KOPT-K1 (cell line): Measurements from ENCODE around the gene CYB561A3.
A peak's percentile ranks its signal among the peaks of the same experiment; 100 is the strongest.

Experiments
- H3K27ac ChIP-seq: fragments of 200-600 bp; sonication (generic); 2 replicates; pipeline ENCODE4 v1.5.1; 2016; ENCODE audit warnings: antibody characterized with exemption, mild to moderate bottlenecking, low read depth, low read length; ENCODE audit not compliant: poor library complexity, severe bottlenecking
- H3K36me3 ChIP-seq: fragments of 200-600 bp; sonication (generic); 2 replicates; pipeline ENCODE4 v1.5.1; 2017; ENCODE audit warnings: antibody characterized with exemption, mild to moderate bottlenecking, low read length, moderate library complexity; ENCODE audit not compliant: insufficient read depth
- H3K9me3 ChIP-seq: fragments of 200-600 bp; sonication (generic); 2 replicates; pipeline ENCODE4 v1.5.1; 2017; ENCODE audit warnings: antibody characterized with exemption, low read length, mild to moderate bottlenecking; ENCODE audit not compliant: insufficient read depth, poor library complexity, severe bottlenecking

Gene CYB561A3

DNA sequence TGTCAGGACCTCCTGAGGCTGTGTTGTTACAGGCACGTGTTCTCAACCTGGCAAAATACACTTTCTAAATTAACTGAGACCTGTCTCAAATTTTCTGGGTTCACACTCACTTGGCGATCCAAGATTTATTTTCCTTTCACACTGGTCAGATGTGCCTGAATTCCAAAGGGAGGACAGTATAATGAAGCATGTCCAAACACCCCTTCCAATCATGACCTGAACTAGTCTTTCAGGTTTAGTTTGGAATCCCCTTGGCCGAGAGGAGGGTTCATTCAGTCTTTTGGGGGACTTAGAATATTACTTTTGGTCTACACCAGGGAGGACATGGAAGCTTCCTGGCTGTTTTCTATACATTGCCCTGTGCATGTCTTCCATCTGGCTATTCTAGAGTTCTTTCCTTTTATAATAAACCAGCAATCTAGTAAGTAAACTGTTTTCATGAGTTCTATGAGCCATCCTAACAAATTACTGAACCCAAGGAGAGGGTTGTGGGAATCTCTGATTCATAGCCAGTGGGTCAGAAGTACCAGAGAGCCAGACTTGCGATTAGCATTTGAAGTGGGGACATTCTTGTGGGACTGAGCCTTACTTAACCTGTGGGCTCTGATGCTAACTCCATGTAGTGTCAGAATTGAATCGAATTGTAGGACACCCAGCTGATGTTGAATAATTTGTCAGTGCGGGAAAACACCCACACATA is 15.9 kb upstream of the CYB561A3 start:
- H3K27ac ChIP-seq = no peak overlapping the region

DNA sequence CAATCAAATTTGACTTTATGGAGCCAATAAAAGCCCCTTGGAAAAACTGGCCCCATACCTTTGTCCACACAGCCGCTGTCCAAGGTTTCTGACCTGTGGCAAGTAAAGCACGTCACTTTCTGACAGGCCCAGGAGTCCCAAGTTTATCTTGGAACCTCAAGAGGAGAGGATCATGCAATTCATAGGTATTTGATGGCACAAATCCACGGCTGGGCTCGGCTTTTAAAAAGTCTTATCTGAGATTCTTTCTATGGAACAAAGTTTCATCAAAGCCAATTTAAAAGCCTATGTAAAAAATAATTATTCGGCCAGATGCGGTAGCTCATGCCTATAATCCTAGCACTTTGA is 14.1 kb upstream of the CYB561A3 start:
- Histone ChIP-seq H3K36me3 (peaks cover 53% of the 10 kb centered on the region), H3K27ac (no peak overlapping the region)

More for the DNA sequence above, 15.9 kb upstream of the CYB561A3 start:
- H3K9me3 ChIP-seq = peaks cover 21% of the 10 kb centered on the region
- H3K36me3 ChIP-seq = peaks cover 36% of the 10 kb centered on the region

DNA sequence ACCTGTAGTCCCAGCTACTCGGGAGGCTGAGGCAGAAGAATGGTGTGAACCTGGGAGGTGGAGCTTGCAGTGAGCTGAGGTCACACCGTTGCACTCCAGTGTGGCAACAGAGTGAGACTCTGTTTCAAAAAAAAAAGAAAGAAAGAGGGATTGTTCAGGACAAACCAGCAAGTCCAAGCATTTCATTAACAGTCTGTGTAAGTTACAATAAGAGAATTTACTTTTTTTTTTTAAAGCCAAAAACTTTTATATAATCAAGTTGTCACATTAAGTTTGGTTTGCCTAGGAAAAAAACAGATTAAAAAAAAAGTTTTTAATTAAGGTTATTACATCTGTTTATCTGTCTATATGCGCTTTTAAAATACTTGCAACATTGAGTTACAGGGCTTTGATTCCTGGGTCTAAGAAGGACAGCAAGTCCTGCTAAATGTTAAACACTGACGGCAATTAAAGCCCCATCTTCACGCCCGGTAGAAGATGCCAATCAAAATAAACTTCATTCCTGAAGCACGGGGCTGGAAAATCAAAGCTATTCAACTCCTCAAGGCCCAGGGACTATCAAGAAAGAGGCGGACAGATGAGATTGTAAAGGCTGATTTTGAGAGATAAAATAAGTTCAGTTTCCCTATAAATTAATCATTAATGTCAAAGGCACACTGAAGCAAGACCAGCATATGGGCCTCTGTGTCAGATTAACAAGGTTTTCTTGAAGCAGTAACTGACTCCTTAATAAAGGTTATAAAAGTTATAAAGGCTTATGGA is 11.2 kb upstream of the CYB561A3 start:
- Histone ChIP-seq H3K9me3 (peaks cover 35% of the 10 kb centered on the region), H3K27ac (no peak overlapping the region), H3K36me3 (peaks cover 82% of the 10 kb centered on the region)

More for the DNA sequence above, 14.1 kb upstream of the CYB561A3 start:
- H3K9me3 ChIP-seq = peaks cover 35% of the 10 kb centered on the region

DNA sequence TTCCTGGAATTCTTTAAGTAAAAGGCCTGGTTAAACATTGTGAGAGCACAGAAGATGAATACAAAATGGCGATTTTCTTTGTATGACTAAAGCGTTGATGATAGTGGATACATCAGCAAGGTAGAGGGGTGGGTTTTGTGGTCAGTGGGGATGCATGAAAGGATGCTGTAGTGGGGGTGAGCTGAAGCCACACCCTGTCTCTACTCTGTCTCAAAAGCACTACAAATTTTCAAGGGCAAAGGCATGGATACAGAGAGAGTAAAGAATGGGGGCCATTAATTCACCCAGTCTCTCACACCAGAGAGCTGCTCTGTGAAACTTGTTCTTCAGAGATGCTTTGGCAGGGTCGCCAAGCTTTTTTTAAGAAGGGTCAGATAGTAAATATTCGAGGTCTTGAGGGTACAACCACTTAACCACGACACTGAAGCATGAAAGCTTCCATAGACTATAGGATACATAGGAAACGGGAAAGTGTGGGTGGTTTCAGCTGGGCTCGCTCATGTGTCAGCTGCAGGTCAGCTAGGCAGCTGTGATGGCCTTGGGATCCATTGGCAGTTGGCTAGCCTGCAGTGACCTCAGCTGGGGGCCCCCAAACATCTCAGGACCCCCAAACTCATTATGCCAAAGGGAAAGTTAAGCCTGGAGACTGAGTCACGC is 8.8 kb upstream of the CYB561A3 start:
- Histone ChIP-seq H3K9me3 (peaks cover 35% of the 10 kb centered on the region), H3K36me3 (peaks cover 94% of the 10 kb centered on the region), H3K27ac (no peak overlapping the region)

DNA sequence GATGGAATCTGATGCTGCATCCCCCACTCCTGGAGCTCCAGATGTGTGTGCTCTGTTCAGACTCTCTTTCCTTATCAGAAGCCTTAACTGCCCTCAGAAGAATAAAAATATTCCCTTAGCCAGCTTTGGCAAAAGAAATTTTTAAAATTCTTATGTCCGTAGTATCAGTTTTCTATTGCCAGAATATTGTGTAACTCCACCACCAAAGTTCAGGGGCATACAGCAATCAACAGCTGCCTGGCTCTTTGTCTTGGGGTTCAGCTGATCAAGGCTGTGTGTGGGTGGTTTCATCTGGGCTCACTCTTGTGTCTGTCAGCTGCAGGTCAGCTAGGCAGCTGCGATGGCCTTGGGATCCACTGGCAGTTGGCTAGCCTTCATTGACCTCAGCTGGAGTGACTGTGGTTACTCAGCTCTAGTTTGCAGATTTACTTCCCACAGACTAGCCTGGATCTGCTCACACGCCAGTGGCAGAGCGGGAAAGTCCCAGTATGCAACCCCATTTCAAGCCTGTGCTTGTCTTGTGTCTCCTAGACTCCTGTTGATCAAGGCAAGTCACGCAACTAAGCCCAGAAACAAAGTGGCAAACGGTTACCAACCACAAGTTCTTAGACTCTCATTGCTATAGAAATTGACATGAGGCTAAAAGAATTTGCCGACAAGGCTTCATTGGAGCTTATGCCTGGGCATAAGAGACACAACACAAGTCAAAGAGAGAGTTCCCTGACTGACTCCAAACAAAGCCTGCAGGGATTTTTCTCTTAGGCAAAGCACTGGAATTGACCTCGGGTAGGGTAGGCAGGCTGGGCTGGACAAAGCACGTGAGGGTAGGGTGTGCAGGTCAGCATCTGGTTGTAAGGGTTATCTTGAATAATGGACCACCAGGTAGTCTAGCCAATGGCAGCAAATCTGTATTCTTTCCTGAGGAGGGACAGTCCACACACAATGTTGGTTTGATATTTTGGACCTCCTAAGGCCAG is 8.0 kb upstream of the CYB561A3 start:
- peaks cover 93% of the 10 kb centered on the region for H3K36me3 ChIP-seq
- H3K27ac ChIP-seq = no peak overlapping the region
- peaks cover 27% of the 10 kb centered on the region for H3K9me3 ChIP-seq

DNA sequence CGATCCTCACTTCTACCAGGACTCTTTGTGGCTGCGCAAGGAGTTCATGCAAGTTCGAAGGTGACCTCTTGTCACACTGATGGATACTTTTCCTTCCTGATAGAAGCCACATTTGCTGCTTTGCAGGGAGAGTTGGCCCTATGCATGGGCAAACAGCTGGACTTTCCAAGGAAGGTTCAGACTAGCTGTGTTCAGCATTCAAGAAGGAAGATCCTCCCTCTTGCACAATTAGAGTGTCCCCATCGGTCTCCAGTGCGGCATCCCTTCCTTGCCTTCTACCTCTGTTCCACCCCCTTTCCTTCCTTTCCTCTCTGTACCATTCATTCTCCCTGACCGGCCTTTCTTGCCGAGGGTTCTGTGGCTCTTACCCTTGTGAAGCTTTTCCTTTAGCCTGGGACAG is 7.0 kb upstream of the CYB561A3 start:
- no peak overlapping the region for H3K27ac ChIP-seq
- peaks cover 20% of the 10 kb centered on the region for H3K9me3 ChIP-seq
- peaks cover 93% of the 10 kb centered on the region for H3K36me3 ChIP-seq

DNA sequence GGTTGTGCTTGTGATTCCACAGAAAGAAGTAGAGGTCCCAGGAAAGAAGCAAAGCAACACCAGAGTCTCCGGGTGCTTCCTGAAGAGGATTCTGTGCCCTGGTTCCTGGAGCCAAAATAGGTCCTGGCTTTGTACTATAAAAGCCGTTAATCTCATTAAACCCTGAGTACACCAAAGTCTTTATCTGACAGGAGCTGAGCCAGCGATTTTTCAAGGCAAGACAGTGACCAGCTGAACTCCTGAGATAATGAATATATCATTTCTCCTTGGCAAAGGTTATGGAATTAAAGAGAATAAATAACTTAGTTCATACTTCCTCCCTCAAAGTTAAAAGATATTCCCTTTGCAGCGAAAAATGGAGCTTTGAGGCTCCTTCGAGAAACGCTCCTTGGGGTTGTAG is 5.7 kb upstream of the CYB561A3 start:
- Histone ChIP-seq H3K9me3 (peaks cover 12% of the 10 kb centered on the region), H3K36me3 (peaks cover 89% of the 10 kb centered on the region), H3K27ac (no peak overlapping the region)

DNA sequence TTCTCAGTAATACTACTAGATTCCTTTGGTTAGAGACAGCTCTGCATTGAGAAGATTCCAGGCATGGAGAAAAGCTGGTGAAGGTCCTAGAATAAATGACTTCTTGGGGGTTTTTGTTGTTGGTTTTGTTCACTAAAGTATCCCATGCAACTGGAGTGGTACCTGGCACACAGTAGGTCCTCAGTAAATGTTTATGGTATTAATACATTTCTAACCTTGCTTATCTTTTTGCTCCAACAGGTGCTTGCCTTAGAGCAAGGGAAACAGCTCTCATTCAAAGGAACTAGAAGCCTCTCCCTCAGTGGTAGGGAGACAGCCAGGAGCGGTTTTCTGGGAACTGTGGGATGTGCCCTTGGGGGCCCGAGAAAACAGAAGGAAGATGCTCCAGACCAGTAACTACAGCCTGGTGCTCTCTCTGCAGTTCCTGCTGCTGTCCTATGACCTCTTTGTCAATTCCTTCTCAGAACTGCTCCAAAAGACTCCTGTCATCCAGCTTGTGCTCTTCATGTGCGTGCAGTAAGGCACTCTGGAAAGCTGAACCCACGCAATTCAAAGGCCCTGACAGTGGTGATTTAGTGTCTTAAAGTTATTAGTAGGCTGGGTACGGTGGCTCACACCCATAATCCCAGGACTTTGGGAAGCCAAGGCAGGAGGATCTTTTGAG is 2.5 kb upstream of the CYB561A3 start:
- H3K9me3 ChIP-seq = no peaks in the 10 kb centered on the region
- no peak overlapping the region for H3K27ac ChIP-seq

DNA sequence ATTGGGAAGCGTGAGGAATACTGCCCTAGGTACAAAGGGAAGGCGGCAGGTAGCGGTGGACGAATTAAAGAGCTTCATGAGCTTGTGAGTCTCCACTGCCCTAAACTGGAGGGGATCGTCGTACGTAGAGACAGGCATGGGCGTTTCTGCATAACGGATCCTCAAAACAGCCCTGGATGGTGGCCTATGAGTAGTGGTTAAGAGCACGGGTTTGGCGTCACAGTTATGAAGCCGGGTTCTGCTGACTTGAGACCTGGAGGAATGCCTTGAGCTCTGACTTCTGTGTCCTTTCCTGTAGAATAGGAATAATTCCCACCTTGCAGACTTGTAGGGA is 827 bp upstream of the CYB561A3 start:
- peak overlapping the region; percentile 98 for H3K27ac ChIP-seq
- peaks cover 42% of the 10 kb centered on the region for H3K36me3 ChIP-seq

More for the DNA sequence above, 2.5 kb upstream of the CYB561A3 start:
- peaks cover 58% of the 10 kb centered on the region for H3K36me3 ChIP-seq

DNA sequence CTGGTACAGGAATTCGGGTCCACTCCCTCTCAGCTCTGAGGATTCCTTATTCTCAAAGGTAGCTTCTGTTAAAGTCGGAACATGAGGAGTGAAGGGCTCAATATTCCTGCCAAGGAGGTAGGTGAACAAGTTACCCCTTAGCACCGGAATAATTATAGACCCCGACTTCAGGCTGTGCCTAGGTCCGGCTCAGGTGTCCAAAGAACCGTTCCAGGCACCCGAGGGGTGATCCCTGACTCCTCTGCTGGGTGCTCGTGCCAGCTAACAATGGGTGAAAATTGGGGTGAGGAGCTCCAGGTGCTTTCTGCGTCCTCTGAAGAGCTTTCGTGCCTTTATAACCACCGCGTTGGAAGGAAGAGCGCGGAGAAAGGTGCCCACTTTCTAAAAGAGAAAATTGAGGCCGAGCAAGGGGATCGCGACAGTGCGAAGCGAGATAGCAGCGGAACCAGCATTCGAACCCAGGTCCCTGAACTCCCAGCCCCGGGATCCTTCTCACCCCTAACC is 393 bp downstream of the CYB561A3 start:
- no peaks in the 10 kb centered on the region for H3K9me3 ChIP-seq
- peaks cover 36% of the 10 kb centered on the region for H3K36me3 ChIP-seq
- H3K27ac ChIP-seq = peak overlapping the region; percentile 98

More for the DNA sequence above, 827 bp upstream of the CYB561A3 start:
- H3K9me3 ChIP-seq = no peaks in the 10 kb centered on the region

DNA sequence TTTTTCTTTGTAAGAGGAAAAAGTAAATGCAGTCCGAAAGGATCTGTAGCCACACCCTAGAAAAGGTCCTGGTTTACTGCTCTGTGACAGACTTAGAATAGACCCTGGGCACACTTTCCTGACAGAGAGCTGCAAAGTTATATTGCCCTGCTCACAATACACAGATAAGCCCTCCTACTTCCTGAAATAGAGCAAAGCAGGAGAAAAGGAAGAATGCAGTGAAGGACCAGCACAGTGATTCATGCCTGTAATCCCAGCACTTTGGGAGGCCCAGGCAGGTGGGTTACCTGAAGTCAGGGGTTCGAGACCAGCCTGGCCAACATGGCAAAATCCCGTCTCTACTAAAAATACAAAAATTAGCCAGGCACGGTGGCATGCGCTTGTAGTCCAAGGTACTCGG is 2.2 kb downstream of the CYB561A3 start:
- H3K36me3 ChIP-seq = peaks cover 20% of the 10 kb centered on the region
- no peak overlapping the region for H3K27ac ChIP-seq
- H3K9me3 ChIP-seq = no peaks in the 10 kb centered on the region

DNA sequence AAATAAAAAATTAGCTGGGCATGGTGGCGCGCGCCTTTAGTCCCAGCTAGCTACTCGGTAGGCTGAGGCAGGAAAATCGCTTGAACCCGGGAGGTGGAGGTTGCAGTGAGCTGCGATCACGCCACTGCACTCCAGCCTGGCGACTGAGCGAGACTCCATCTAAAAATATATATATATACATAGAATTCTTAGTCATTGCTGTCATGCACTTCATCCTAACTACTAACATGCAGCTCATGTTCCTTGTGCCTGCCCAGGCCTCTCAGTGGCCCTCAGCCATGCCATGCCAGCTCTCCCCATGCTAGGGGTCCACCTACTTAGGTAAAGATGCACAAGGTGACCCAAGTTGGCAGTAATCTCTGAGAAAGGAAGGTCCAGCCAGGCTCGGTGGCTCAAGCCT is 3.1 kb downstream of the CYB561A3 start:
- Histone ChIP-seq H3K9me3 (no peaks in the 10 kb centered on the region), H3K27ac (no peak overlapping the region), H3K36me3 (peaks cover 16% of the 10 kb centered on the region)

DNA sequence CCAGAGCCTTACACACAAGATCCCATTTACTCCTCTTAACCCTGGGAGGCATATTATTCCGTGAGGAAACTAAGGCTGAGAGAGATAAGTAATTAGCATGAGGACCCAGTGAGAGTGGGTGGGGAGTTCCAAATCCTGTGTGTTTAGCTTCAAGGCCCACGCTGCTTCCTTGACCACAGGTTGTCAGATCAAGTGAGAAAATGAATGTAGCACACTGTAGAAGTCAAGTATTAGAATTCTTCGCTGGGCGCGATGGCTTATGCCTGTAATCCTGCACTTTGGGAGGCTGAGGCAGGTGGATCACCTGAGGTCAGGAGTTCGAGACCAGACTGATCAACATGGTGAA is 3.8 kb downstream of the CYB561A3 start:
- H3K27ac ChIP-seq = no peak overlapping the region
- H3K36me3 ChIP-seq = peaks cover 20% of the 10 kb centered on the region
- H3K9me3 ChIP-seq = no peaks in the 10 kb centered on the region

DNA sequence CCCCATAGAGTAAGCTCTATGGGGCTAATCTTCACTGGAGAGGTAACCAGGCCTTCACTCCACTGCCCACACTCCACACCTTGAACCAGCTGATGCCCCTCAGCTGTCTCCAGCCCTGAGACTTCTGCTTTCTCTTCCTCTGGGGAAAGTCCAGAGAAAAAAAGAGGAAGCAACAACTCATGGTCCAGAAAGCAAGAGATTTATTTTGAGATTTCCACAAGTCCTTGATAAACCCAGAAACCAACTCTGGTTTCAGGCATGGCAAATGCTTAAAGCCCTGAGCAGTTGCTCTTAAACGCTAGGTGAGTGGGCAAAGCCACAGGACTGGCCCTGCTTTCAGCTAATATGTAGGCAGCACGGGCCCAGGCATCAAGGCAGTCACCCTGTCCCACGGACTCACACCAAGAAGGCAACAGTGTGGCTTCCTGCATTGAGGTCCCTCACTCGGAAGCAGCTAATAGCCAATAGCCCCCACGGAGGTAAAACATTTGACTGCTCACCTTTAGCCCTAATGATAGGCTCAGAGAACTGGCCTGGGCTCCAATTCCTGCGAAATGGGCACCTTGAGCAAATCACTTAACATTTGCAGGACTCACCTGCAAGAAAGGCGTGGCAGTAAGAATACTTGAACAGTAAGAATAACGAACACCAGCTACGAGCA is 4.3 kb downstream of the CYB561A3 start:
- peaks cover 25% of the 10 kb centered on the region for H3K36me3 ChIP-seq
- H3K27ac ChIP-seq = no peak overlapping the region
- no peaks in the 10 kb centered on the region for H3K9me3 ChIP-seq
